HCT116 (cell line): ENCODE measurements around the gene MTMR6.

Source experiments
- JUND ChIP-seq: IDR thresholded peaks from 2 replicates; pipeline ENCODE4 v1.6.1; 2012
- REST ChIP-seq: IDR thresholded peaks from 2 replicates; pipeline ENCODE4 v1.6.1; 2012; ENCODE audit warnings: low read depth

DNA sequence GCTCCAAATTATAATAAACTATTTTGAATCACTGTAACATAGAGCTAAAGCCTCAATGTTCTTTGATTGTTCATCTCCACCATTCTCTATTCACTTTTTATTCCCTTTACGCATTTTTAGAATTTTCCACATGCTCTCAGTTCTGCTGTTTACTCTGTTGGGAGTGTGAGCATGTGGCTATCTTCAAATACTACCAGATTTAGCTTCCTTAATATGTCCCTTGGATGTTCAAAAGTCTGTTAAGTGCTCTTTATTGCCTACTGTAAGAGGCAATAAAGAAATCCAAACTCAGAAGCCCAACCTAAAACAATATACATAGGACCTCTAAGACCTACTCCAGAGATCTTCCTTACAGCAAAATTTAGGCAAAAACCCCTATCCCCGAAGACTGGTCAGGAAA, 34.5 kb downstream of the MTMR6 start:
- TF ChIP-seq JUND = no peak
- no peak for TF ChIP-seq REST
